Liver (tissue), 9 donors: ENCODE data around the gene PLXDC2. TPM values are rescaled to one million over a fixed set of nuclear protein-coding genes. Genes with fewer than 3 reads are reported as not detected.

ENCODE experiments used
- DNase-seq: peaks from one replicate; pipeline ENCODE4 v3.0.0-alpha.2; 2017; ENCODE audit warnings: low spot score
- H3K27ac ChIP-seq, 2 donors: one replicate each; pipeline ENCODE4 v1.7.0; 2013; ENCODE audit warnings: inconsistent platforms in 2 of 2, low read length in 2 of 2, control low read depth in 1 of 2, low read depth in 1 of 2, mild to moderate bottlenecking in 1 of 2
- H3K27me3 ChIP-seq, 4 donors: one replicate each; pipeline versions ENCODE4 v1.6.1 to v1.7.0; 2013; ENCODE audit warnings: low read length in 3 of 4, inconsistent platforms in 1 of 4, mild to moderate bottlenecking in 1 of 4, moderate library complexity in 1 of 4; ENCODE audit not compliant: control insufficient read depth in 4 of 4, insufficient read depth in 4 of 4
- H3K36me3 ChIP-seq, 4 donors: one replicate each; pipeline versions ENCODE4 v1.6.1 to v1.7.0; 2013; ENCODE audit warnings: low read length in 3 of 4, mild to moderate bottlenecking in 3 of 4, low read depth in 1 of 4, moderate library complexity in 1 of 4; ENCODE audit not compliant: control insufficient read depth in 4 of 4, insufficient read depth in 3 of 4
- H3K4me1 ChIP-seq, 4 donors: one replicate each; pipeline versions ENCODE4 v1.6.1 to v1.7.0; 2013; ENCODE audit warnings: low read length in 3 of 4, mild to moderate bottlenecking in 3 of 4, moderate library complexity in 1 of 4; ENCODE audit not compliant: control insufficient read depth in 4 of 4, insufficient read depth in 4 of 4
- H3K4me3 ChIP-seq, 3 donors: one replicate each; pipeline versions ENCODE4 v1.6.1 to v1.7.0; 2013; ENCODE audit warnings: low read length in 3 of 3, control low read depth in 1 of 3, low read depth in 1 of 3, mild to moderate bottlenecking in 1 of 3
- H3K9ac ChIP-seq, 2 donors: one replicate each; pipeline ENCODE4 v1.7.0; 2013; ENCODE audit warnings: low read length in 2 of 2, mild to moderate bottlenecking in 2 of 2, moderate library complexity in 2 of 2, control low read depth in 1 of 2, low read depth in 1 of 2
- H3K9me3 ChIP-seq, 4 donors: one replicate each; pipeline versions ENCODE4 v1.6.1 to v1.7.0; 2013; ENCODE audit warnings: low read length in 3 of 4; ENCODE audit not compliant: control insufficient read depth in 4 of 4
- FOXA1 ChIP-seq: IDR thresholded peaks from 2 replicates; pipeline ENCODE4 v1.6.1; 2016; ENCODE audit warnings: antibody characterized with exemption
- FOXA2 ChIP-seq: IDR thresholded peaks from 2 replicates; pipeline ENCODE4 v1.6.1; 2016; ENCODE audit warnings: antibody characterized with exemption
- GABPA ChIP-seq, 2 donors: IDR thresholded peaks in 1 of 2; conservative IDR thresholded peaks in 1 of 2; 2 replicates each; pipeline ENCODE4 v1.6.1; 2016; ENCODE audit warnings: antibody characterized with exemption in 2 of 2, mild to moderate bottlenecking in 1 of 2, moderate library complexity in 1 of 2
- HNF4A ChIP-seq, 2 donors: conservative IDR thresholded peaks; 2 replicates each; pipeline ENCODE4 v1.6.1; 2016; ENCODE audit warnings: antibody characterized with exemption in 2 of 2, mild to moderate bottlenecking in 2 of 2
- JUND ChIP-seq, 2 donors: IDR thresholded peaks; 2 replicates each; pipeline ENCODE4 v1.6.1; 2016; ENCODE audit warnings: antibody characterized with exemption in 2 of 2
- MAX ChIP-seq: IDR thresholded peaks from 2 replicates; pipeline ENCODE4 v1.6.1; 2016; ENCODE audit warnings: antibody characterized with exemption
- NR2F2 ChIP-seq: IDR thresholded peaks from 2 replicates; pipeline ENCODE4 v1.6.1; 2016; ENCODE audit warnings: antibody characterized with exemption
- RAD21 ChIP-seq, 2 donors: IDR thresholded peaks; 2 replicates each; pipeline ENCODE4 v1.6.1; 2016; ENCODE audit warnings: antibody characterized with exemption in 2 of 2, mild to moderate bottlenecking in 2 of 2
- RXRA ChIP-seq, 2 donors: IDR thresholded peaks; 2 replicates each; pipeline ENCODE4 v1.6.1; 2017 to 2018; ENCODE audit warnings: antibody characterized with exemption in 2 of 2, mild to moderate bottlenecking in 1 of 2
- SP1 ChIP-seq: IDR thresholded peaks from 2 replicates; pipeline ENCODE4 v1.6.1; 2018; ENCODE audit warnings: antibody characterized with exemption, mild to moderate bottlenecking
- TAF1 ChIP-seq: conservative IDR thresholded peaks from 2 replicates; pipeline ENCODE4 v1.6.1; 2016; ENCODE audit warnings: antibody characterized with exemption, mild to moderate bottlenecking
- YY1 ChIP-seq: IDR thresholded peaks from 2 replicates; pipeline ENCODE4 v1.6.1; 2016; ENCODE audit warnings: antibody characterized with exemption, mild to moderate bottlenecking
- WGBS: extraction: QIAGEN DNeasy Blood & Tissue Kit; methylation state at CpG from one replicate; pipeline ENCODE4 v1.1.7; 2013; 5-methylcytosine and 5-hydroxymethylcytosine counted together
- polyA plus RNA-seq, 2 donors: library from polyadenylated mRNA; stranded (reverse) in 1 of 2; unstranded in 1 of 2; fragments of 200-250 nt in 1 of 2; fragments of >200 nt in 1 of 2; fragmentation: Nextera tagmentation in 1 of 2; extraction: Ambion mirVana in 1 of 2; gene quantifications; one replicate each; pipeline versions ENCODE4 v1.2.1 to v1.2.3, GENCODE V29; 2013 to 2015
- total RNA-seq, 2 donors: library from RNA; depleted of rRNA; stranded (reverse); fragments of >200 nt; gene quantifications; one replicate each; pipeline ENCODE4 v1.2.3, GENCODE V29; 2014
- TF ChIP-seq, protein P1 (sequence below): fragments of 150-350 bp; IDR thresholded peaks from 2 replicates; pipeline ENCODE4 v1.5.1; 2017; ENCODE audit warnings: improper control_type of control experiment, low read depth, low read length; ENCODE audit not compliant: missing input control
- TF ChIP-seq, protein P2 (sequence below): IDR thresholded peaks from 2 replicates; pipeline ENCODE4 v1.6.1; 2016; ENCODE audit warnings: antibody characterized with exemption, mild to moderate bottlenecking
- donor health status: healthy.
- donor health status: healthy.
- donor health status: healthy.
- donor health status: healthy.
- donor health status: healthy.

PLXDC2 gene
- total and polyA plus RNA-seq, 4 donors = 1.4 to 5.1 (median 2.4) TPM

DNA sequence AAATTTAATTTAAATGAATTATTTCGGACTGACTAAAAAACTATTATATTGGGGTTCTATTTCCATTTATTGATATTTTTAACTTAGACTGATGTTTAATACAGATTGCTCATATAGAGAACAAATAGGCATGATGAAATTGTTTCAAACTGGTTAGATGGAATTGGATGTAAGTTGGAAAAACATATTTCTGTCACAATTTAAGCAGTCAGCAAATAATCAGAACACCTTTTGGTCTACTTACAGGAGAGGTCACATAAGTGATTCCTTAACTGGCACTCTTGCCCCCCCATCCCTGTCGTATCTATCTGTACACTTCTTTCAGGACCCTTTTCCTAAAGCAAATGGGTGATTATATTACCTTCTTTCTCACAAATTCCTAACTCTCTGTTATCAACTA, 138.4 kb downstream of the PLXDC2 start:
- no peak for TF ChIP-seq MAX
- TF ChIP-seq HNF4A (conservative IDR thresholded peaks at IDR 0.05) = no peak
- no peak for TF ChIP-seq JUND (IDR thresholded peaks at IDR 0.05)
- TF ChIP-seq TAF1 = no peak
- TF ChIP-seq, protein P1, sequence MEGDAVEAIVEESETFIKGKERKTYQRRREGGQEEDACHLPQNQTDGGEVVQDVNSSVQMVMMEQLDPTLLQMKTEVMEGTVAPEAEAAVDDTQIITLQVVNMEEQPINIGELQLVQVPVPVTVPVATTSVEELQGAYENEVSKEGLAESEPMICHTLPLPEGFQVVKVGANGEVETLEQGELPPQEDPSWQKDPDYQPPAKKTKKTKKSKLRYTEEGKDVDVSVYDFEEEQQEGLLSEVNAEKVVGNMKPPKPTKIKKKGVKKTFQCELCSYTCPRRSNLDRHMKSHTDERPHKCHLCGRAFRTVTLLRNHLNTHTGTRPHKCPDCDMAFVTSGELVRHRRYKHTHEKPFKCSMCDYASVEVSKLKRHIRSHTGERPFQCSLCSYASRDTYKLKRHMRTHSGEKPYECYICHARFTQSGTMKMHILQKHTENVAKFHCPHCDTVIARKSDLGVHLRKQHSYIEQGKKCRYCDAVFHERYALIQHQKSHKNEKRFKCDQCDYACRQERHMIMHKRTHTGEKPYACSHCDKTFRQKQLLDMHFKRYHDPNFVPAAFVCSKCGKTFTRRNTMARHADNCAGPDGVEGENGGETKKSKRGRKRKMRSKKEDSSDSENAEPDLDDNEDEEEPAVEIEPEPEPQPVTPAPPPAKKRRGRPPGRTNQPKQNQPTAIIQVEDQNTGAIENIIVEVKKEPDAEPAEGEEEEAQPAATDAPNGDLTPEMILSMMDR = no peak
- no peak for TF ChIP-seq SP1
- no peak for TF ChIP-seq RAD21 (IDR thresholded peaks at IDR 0.05)
- no peak overlapping the region for H3K9ac ChIP-seq
- no peak overlapping the region for H3K27ac ChIP-seq
- H3K9me3 ChIP-seq = no peaks in the 10 kb centered on the region
- no peak for DNase-seq
- H3K4me1 ChIP-seq = no peaks in the 10 kb centered on the region
- WGBS = 95% methylated on average over 2 of the region's 2 CpGs
- H3K4me3 ChIP-seq = no peak overlapping the region
- H3K36me3 ChIP-seq = no peaks in the 10 kb centered on the region
- no peaks in the 10 kb centered on the region for H3K27me3 ChIP-seq

GRCh38 chr10:19956516-19957032, 140.3 kb downstream of the PLXDC2 start:
- TF ChIP-seq FOXA2 (no peak), HNF4A (conservative IDR thresholded peaks at IDR 0.05) (no peak), RXRA (IDR thresholded peaks at IDR 0.05) (no peak), MAX (no peak), GABPA (IDR thresholded peaks at IDR 0.05 in 1 of 2, conservative IDR thresholded peaks at IDR 0.05 in 1 of 2) (no peak), SP1 (no peak), FOXA1 (no peak), NR2F2 (no peak), YY1 (no peak)
- TF ChIP-seq, protein P2, sequence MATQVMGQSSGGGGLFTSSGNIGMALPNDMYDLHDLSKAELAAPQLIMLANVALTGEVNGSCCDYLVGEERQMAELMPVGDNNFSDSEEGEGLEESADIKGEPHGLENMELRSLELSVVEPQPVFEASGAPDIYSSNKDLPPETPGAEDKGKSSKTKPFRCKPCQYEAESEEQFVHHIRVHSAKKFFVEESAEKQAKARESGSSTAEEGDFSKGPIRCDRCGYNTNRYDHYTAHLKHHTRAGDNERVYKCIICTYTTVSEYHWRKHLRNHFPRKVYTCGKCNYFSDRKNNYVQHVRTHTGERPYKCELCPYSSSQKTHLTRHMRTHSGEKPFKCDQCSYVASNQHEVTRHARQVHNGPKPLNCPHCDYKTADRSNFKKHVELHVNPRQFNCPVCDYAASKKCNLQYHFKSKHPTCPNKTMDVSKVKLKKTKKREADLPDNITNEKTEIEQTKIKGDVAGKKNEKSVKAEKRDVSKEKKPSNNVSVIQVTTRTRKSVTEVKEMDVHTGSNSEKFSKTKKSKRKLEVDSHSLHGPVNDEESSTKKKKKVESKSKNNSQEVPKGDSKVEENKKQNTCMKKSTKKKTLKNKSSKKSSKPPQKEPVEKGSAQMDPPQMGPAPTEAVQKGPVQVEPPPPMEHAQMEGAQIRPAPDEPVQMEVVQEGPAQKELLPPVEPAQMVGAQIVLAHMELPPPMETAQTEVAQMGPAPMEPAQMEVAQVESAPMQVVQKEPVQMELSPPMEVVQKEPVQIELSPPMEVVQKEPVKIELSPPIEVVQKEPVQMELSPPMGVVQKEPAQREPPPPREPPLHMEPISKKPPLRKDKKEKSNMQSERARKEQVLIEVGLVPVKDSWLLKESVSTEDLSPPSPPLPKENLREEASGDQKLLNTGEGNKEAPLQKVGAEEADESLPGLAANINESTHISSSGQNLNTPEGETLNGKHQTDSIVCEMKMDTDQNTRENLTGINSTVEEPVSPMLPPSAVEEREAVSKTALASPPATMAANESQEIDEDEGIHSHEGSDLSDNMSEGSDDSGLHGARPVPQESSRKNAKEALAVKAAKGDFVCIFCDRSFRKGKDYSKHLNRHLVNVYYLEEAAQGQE = no peak
- no peaks in the 10 kb centered on the region for H3K27me3 ChIP-seq
- no peak overlapping the region for H3K4me3 ChIP-seq
- H3K9ac ChIP-seq = no peak overlapping the region
- DNase-seq = no peak
- H3K9me3 ChIP-seq = no peaks in the 10 kb centered on the region
- no peak overlapping the region for H3K27ac ChIP-seq
- peaks cover 0 to 2% (median 0%) of the 10 kb centered on the region in 4 donors for H3K4me1 ChIP-seq
- 90% methylated on average over 2 of the region's 2 CpGs for WGBS
- no peaks in the 10 kb centered on the region for H3K36me3 ChIP-seq
